Superior temporal gyrus (tissue), 1 donor: ENCODE data around the gene GPS2.
"Not testable (repeated sequence)": the region's sequence is repeated elsewhere in the genome, so short reads cannot be mapped to it uniquely, and the experiment has no call there.

Source experiments
- DNase-seq: peaks from one replicate; pipeline ENCODE4 v3.0.0-alpha.2; 2016; ENCODE audit errors: extremely low spot score

The GPS2 gene

GRCh38 chr17:7314719-7315569 lies at the start of gene GPS2:
Gene GPS2, minus strand, starts transcription at chr17:7315360. Its CDS starts 308 bp downstream, at chr17:7315052.
- peak; percentile 84 for DNase-seq

- DNase-seq, result no peak
Measured at GRCh38 chr17:7363311-7363710, 48.2 kb upstream of the GPS2 start.

- DNase-seq, result no peak
Measured at GRCh38 chr17:7361906-7362305, 46.7 kb upstream of the GPS2 start.

- DNase-seq, result no peak
Measured at GRCh38 chr17:7357381-7357780, 42.2 kb upstream of the GPS2 start.

GRCh38 chr17:7356756-7357155 lies 41.6 kb upstream of the GPS2 start:
- no peak for DNase-seq

- DNase-seq, result peak; percentile 79
Measured at GRCh38 chr17:7356072-7356549, 41.0 kb upstream of the GPS2 start.

- DNase-seq, result no peak
Measured at GRCh38 chr17:7355573-7355972, 40.4 kb upstream of the GPS2 start.

- DNase-seq, result peak; percentile 78
Measured at GRCh38 chr17:7355053-7355452, 39.9 kb upstream of the GPS2 start, which contains the start of gene TMEM95. Gene TMEM95, plus strand, starts transcription at chr17:7355156. Its CDS starts 49 bp downstream, at chr17:7355205.

GRCh38 chr17:7354262-7354843 lies 39.2 kb upstream of the GPS2 start:
- DNase-seq, result peak; percentile 15

- no peak for DNase-seq
Measured at GRCh38 chr17:7352910-7353635, 37.9 kb upstream of the GPS2 start.

- DNase-seq, result no peak
Measured at GRCh38 chr17:7352503-7352889, 37.3 kb upstream of the GPS2 start.

- peak; percentile 75 for DNase-seq
Measured at GRCh38 chr17:7351665-7352502, 36.7 kb upstream of the GPS2 start, which contains the start of gene KCTD11. Gene KCTD11, plus strand, starts transcription at chr17:7352162.

- DNase-seq, result no peak
Measured at GRCh38 chr17:7348478-7349242, 33.5 kb upstream of the GPS2 start.

GRCh38 chr17:7347630-7348477 lies 32.7 kb upstream of the GPS2 start:
- DNase-seq, result no peak

- DNase-seq, result no peak
Measured at GRCh38 chr17:7346761-7347614, 31.8 kb upstream of the GPS2 start.

GRCh38 chr17:7343250-7343649 lies 28.1 kb upstream of the GPS2 start:
- no peak for DNase-seq

- DNase-seq, result no peak
Measured at GRCh38 chr17:7341842-7342241, 26.7 kb upstream of the GPS2 start.

GRCh38 chr17:7340179-7340578 lies 25.0 kb upstream of the GPS2 start:
- DNase-seq, result peak; percentile 15

- not testable (repeated sequence) for DNase-seq
Measured at GRCh38 chr17:7337600-7337999, 22.4 kb upstream of the GPS2 start.
